HG03196 (cell line): ENCODE measurements around the gene DIS3L2.

Source experiments
- ATAC-seq: cut with Tn5 transposase; IDR thresholded peaks from one replicate; pipeline ENCODE4 v1.9.1; 2021; ENCODE audit not compliant: unreplicated experiment

The DIS3L2 gene

GRCh38 chr2:232049350-232049749, 87.8 kb downstream of the DIS3L2 start:
- ATAC-seq, result no peak

DNA sequence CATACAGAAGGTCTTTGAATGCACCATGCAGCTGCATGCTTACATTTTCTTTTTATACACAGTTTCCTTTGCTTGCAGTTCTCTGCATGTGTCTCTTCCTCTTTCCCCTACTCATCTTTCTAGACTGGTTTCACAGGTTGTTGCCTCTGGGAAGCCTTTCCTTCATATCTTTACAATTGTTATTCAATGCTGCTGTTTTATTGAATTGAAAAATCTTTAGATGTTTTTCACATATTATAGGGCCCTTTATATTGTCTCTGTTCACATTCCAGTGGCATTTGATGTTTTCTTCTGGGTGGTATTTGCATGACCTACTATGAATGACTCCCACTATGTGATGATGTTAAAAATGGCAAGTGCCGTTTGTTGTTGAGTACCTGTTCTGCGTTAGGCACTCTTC, 91.1 kb downstream of the DIS3L2 start:
- ATAC-seq, result no peak

DNA sequence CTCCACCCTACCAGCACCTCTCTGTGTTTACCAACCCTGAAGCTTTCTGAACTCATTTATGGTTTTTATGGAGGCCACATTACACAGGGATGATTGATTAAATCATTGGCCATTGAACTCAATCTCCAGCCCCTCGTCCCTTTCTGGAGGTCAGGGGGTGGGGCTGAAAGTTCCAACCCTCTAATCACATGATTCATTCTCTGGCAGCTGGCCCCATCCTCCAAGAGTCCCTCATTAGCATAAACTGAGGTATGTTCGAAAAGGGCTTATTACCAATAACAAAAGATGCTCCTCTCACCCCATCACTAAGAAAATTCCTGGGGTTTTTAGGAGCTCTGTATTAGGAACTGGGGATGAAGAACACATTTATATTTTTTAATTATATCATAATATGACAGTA, 92.3 kb downstream of the DIS3L2 start:
- no peak for ATAC-seq

GRCh38 chr2:232058063-232058877, 96.8 kb downstream of the DIS3L2 start:
- no peak for ATAC-seq

GRCh38 chr2:232058931-232059330, 97.4 kb downstream of the DIS3L2 start:
- ATAC-seq, result no peak

GRCh38 chr2:232061265-232061664, 99.8 kb downstream of the DIS3L2 start:
- ATAC-seq, result no peak

DNA sequence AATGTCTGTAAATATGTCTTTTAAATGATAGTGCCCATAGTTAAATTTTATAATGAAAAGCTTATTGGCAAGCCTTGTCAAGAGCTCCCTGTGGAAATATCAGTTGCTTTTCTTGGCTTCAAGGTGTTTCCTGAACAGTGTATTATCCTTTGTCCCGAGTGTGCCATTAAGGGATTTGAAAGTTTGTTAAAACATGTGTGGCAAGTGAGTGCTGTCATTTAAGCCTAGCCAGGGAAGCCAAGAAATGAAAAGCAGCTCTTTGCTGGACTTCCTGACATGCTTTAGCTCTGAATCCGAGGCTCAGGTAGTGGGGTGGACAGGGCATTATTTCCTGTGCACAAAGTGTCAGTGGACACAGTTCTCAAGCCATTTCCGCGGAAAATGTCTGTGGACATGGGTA, 111.5 kb downstream of the DIS3L2 start:
- ATAC-seq, result no peak

DNA sequence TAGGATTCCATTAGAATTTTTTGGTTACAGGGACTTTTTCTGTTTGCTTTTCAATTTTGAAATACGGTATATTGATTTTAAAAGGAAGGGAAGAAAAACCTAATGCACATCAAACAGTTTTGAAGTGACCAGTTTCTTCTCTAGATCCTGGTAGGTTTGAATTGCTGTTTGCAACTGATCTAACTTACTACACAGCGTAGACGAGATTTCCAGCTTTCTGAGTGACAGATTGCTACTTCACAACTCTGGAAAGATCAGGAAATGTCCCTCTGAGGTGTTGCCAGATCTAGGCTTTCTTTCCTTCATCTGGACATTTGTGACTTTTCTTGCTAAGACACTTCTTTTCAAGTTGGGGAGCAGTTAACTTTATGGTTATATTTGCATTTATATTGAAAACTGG, 112.2 kb downstream of the DIS3L2 start:
- ATAC-seq, result no peak

- no peak for ATAC-seq
Observed at GRCh38 chr2:232075080-232075479, 113.6 kb downstream of the DIS3L2 start.

DNA sequence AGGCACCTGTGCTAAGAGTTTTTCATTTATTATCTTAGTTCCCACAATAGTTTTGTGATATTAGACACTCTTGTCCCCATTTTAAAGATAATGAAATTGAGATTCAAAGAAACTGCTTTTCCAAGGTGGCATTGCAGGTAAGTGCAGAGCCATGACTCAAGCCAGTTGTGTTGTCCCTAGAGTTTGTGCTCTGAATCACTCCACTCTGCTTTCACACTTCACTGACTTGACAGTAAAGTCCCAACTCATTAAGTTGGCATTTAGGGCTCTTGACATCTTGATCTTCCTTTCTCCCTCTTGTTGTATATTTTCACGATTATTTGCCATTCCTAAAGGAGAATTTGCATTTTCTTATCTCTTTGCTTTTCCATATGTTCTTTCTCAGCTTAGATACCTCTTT, 114.3 kb downstream of the DIS3L2 start:
- ATAC-seq, result no peak

DNA sequence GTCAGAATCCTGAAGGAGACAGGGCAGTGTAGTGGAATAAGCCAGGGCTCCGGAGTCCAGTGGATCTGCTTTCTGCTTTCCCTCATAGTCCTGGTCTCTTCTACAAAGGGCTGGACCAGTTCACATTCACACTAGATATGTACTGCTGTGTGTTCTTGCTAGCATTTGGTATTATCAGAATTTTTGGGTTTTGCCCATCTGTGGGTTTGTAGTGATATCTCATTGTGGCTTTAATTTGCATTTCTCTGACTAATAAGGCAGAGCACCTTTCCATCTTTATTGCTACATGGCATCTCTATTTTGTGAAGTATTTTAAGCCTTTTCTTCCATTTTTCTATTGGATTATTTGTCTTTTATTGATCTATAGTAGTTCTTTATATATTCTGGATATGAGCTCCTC, 114.8 kb downstream of the DIS3L2 start:
- no peak for ATAC-seq

GRCh38 chr2:232076736-232077135, 115.2 kb downstream of the DIS3L2 start:
- ATAC-seq, result no peak

- no peak for ATAC-seq
Observed at GRCh38 chr2:232085164-232085563, 123.7 kb downstream of the DIS3L2 start.

- ATAC-seq, result no peak
Observed at GRCh38 chr2:232085826-232086425, 124.4 kb downstream of the DIS3L2 start.

DNA sequence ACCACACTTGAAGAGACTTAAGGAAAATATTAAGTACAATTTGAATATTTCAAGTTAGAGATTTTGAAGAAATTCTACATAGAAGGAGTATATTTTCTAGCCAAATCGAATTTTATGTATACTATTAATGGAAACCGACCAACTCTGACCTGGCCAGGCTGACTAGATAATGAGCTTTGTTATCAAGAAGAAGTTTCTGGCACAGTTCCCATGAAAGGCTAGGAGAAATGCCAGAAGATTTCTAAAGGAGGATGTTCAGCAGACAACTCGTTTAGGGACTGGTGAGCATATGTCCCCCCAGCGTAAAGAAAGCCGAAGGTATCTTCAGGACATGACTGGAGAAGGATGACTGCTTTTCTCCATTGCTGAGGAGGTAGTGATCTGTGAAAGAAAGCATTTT, 127.3 kb downstream of the DIS3L2 start:
- ATAC-seq, result no peak

GRCh38 chr2:232094201-232094600, 132.7 kb downstream of the DIS3L2 start:
- ATAC-seq, result no peak

DNA sequence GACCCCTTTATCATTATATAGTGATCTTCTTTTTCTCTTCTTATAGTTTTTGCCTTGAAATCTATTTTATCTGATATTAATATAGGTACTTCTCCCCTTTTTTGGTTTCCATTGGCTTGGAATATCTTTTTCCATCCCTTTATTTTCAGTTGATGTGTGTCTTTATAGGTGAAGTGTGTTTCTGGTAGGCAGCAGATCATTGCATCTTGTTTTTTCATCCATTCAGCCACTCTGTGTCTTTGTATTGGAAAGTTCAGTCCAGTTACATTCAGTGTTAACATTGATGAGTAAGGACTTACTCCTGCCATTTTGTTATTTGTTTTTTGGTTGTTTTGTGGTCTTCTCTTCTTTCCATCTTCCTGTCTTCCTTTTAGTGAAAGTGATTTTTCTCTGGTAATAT, 133.4 kb downstream of the DIS3L2 start:
- ATAC-seq, result no peak

DNA sequence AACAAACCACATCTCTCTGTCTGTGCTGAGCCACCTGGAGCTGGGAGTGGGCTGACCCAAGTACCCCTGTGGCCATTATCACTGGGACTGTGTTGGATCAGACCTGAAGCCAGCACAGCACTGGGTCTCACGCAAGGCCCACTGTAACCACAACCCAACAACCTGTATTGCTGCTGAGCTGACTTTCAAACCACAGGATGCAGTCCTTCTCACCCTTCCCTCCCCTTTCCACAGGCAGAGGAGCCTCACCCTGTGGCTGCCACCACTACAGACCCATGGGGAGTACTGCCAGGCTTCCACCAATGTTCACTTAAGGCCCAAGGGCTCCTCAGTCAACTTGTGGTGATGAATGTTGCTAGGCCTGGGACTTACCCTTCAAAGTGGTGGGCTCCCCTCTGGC, 135.7 kb downstream of the DIS3L2 start:
- no peak for ATAC-seq

DNA sequence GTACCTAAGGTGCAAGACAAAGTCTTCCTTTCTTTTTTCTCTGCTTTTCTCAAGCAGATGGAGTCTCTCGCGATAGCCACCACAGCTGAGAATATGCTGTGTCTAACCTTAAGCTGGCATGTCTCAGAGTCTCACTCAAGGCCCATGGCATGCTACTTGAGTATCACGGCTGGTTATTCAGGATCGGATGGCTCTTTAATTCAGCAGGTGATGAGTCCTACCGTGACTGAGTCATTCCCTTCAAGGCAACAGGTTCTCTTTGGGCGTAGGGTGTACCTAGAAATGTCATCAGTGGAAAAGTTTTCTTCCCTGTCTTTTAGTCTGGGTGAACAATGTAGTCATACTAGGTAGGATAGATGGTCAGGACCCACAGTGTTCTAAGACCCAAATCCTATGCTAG, 136.2 kb downstream of the DIS3L2 start:
- no peak for ATAC-seq

GRCh38 chr2:232102380-232102779, 140.9 kb downstream of the DIS3L2 start:
- ATAC-seq, result no peak

DNA sequence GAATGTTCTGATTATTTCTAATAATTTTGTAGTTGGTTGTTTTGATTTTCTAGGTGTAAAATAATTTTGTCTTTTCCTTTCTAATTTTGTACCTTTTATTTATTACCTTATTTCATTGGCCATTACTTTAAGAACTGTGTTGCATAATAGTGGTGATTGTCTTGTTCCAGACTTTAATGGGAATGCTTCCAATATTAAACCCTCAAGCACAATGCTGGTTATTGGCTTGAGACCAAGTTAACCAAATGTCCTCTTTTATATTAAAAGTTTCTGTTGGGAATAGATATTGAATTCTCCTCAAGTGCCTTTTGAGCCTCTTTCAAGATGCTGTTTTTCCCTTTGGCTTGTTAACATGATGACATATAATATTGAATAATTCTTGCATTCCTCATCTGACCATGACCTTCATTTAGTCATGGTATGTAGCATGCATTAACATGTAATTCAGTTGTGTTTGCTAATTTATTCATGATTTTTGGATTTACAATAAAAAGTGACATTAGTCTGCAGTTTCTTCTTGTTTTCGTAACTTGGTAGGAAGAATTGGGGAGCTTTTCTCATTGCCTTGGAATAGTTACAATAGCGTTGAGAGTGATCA, 141.7 kb downstream of the DIS3L2 start:
- no peak for ATAC-seq

GRCh38 chr2:232104076-232104646, 142.6 kb downstream of the DIS3L2 start:
- ATAC-seq, result no peak
